SK-N-SH (cell line): ENCODE measurements around the gene MBD4. TPM values are rescaled to one million over a fixed set of nuclear protein-coding genes. Genes with fewer than 3 reads are reported as not detected.

Source experiments
- CTCF ChIA-PET: fragments of 300-600, 350-600 bp; formaldehyde crosslinking; extraction: SDS; loops from one replicate; lab custom pipeline; 2021; lab: Yijun Ruan, JAX
- POLR2A ChIA-PET: fragments of 350-600 bp; sonication (Branson Sonifier 250); formaldehyde crosslinking; extraction: SDS; loops from one replicate; lab custom pipeline; 2020; ENCODE audit warnings: antibody characterized with exemption, inconsistent platforms; lab: Yijun Ruan, JAX
- DNase-seq: peaks from one replicate; pipeline ENCODE4 v3.0.0; 2012
- H2AFZ ChIP-seq: fragments of 200-600 bp; sonication (generic); 2 replicates; pipeline ENCODE4 v1.8.1; 2016; ENCODE audit warnings: antibody characterized with exemption, mild to moderate bottlenecking, low read depth
- H3F3A ChIP-seq: fragments of 200-600 bp; sonication (generic); replicated peaks from 2 replicates; pipeline ENCODE3; 2016; ENCODE audit warnings: antibody characterized with exemption, mild to moderate bottlenecking; ENCODE audit not compliant: insufficient read depth
- H3K27ac ChIP-seq, 2 experiments: fragments of 200-500 bp in 1 of 2; fragments of 200-600 bp in 1 of 2; sonication (Bioruptor generic) in 1 of 2; sonication (generic), shearing (Covaris generic) in 1 of 2; 2 replicates each; pipeline versions ENCODE4 v1.5.1 to v1.6.1; 2014 to 2016; ENCODE audit warnings: low read depth in 2 of 2, inconsistent platforms in 1 of 2, low read length in 1 of 2, mild to moderate bottlenecking in 1 of 2, mixed read lengths in 1 of 2
- H3K27me3 ChIP-seq: fragments of 200-600 bp; sonication (generic), shearing (Covaris generic); 2 replicates; pipeline ENCODE4 v1.6.1; 2016; ENCODE audit warnings: mixed run types; ENCODE audit not compliant: insufficient read depth
- H3K36me3 ChIP-seq, 2 experiments: fragments of 200-500 bp in 1 of 2; fragments of 200-600 bp in 1 of 2; sonication (Bioruptor generic) in 1 of 2; sonication (generic) in 1 of 2; replicated peaks in 1 of 2; 2 replicates each; pipeline versions ENCODE3 to v1.5.1; 2014 to 2016; ENCODE audit warnings: low read length in 1 of 2, mild to moderate bottlenecking in 1 of 2; ENCODE audit not compliant: insufficient read depth in 2 of 2, control insufficient read depth in 1 of 2
- H3K4me1 ChIP-seq, 2 experiments: fragments of 200-500 bp in 1 of 2; fragments of 200-600 bp in 1 of 2; sonication (Bioruptor generic) in 1 of 2; sonication (generic), shearing (Covaris generic) in 1 of 2; 2 replicates each; pipeline versions ENCODE4 v1.5.1 to v1.6.1; 2014 to 2016; ENCODE audit warnings: low read depth in 1 of 2, low read length in 1 of 2, mixed run types in 1 of 2; ENCODE audit not compliant: insufficient read depth in 2 of 2, control insufficient read depth in 1 of 2
- H3K4me2 ChIP-seq: fragments of 200-600 bp; sonication (generic), shearing (Covaris generic); 2 replicates; pipeline ENCODE4 v1.6.1; 2017; ENCODE audit warnings: mixed run types
- H3K4me3 ChIP-seq, 2 experiments: fragments of 200-500 bp in 1 of 2; fragments of 200-600 bp in 1 of 2; sonication (Bioruptor generic) in 1 of 2; sonication (generic), shearing (Covaris generic) in 1 of 2; 2 replicates each; pipeline versions ENCODE4 v1.5.1 to v1.8.1; 2014 to 2016; ENCODE audit warnings: low read depth in 2 of 2, inconsistent platforms in 1 of 2, low read length in 1 of 2, mild to moderate bottlenecking in 1 of 2, mixed read lengths in 1 of 2, moderate library complexity in 1 of 2
- H3K79me2 ChIP-seq: fragments of 200-600 bp; sonication (generic); 2 replicates; pipeline ENCODE4 v1.8.1; 2017; ENCODE audit warnings: mild to moderate bottlenecking; ENCODE audit not compliant: insufficient read depth
- H3K9ac ChIP-seq: fragments of 200-600 bp; sonication (generic); 2 replicates; pipeline ENCODE4 v1.6.1; 2017; ENCODE audit warnings: mixed run types
- H3K9me2 ChIP-seq: fragments of 200-600 bp; sonication (generic); 2 replicates; pipeline ENCODE4 v1.6.1; 2017; ENCODE audit warnings: mixed run types
- H3K9me3 ChIP-seq: fragments of 200-600 bp; sonication (generic); 2 replicates; pipeline ENCODE4 v1.6.1; 2017; ENCODE audit warnings: mixed run types, mild to moderate bottlenecking, moderate library complexity
- H4K20me1 ChIP-seq: fragments of 200-600 bp; sonication (generic); 2 replicates; pipeline ENCODE4 v1.6.1; 2017; ENCODE audit warnings: mild to moderate bottlenecking, mixed run types; ENCODE audit not compliant: insufficient read depth
- IRF3 ChIP-seq: fragments of 150-350 bp; IDR thresholded peaks from 2 replicates; pipeline ENCODE4 v1.6.1; 2016; ENCODE audit warnings: mild to moderate bottlenecking, low read depth, low read length
- WGBS: methylation state at CpG from one replicate; pipeline ENCODE4 v1.1.6; 2017; ENCODE audit warnings: low lambda C conversion rate; 5-methylcytosine and 5-hydroxymethylcytosine counted together
- polyA plus RNA-seq, 3 experiments: library from polyadenylated mRNA; depleted of rRNA; stranded (reverse); fragments of >200 nt; gene quantifications; 2 replicates each; pipeline ENCODE4 v1.2.3, GENCODE V29; 2012
- small RNA-seq, 7 experiments: library from RNA; depleted of rRNA; stranded (forward); fragments of <200 nt; gene quantifications; one replicate each; pipeline ENCODE3, GENCODE V24; 2012

MBD4 gene
- polyA plus RNA-seq, 1 of the 3 experiments (the other 2 are of a cell fraction), result 11.1 TPM

GRCh38 chr3:129382366-129382765, 57.4 kb downstream of the MBD4 start:
- Histone ChIP-seq H3K4me2 (no peak overlapping the region), H4K20me1 (no peaks in the 10 kb centered on the region), H3K9ac (no peak overlapping the region), H2AFZ (no peak overlapping the region), H3K27ac (no peak overlapping the region), H3F3A (no peaks in the 10 kb centered on the region), H3K79me2 (no peaks in the 10 kb centered on the region; the same call in 1 of the 2 replicates), H3K27me3 (no peaks in the 10 kb centered on the region), H3K4me1 (peaks cover 0 to 15% of the 10 kb centered on the region in 2 experiments; a peak in 1 of 4 replicates), H3K9me2 (no peaks in the 10 kb centered on the region), H3K36me3 (peaks cover 5 to 6% of the 10 kb centered on the region in 2 experiments), H3K9me3 (no peaks in the 10 kb centered on the region), H3K4me3 (no peak overlapping the region)
- POLR2A ChIA-PET, result no interaction called here
- CTCF ChIA-PET, result interaction anchor here (1.4 to 2.6 kb wide), 3 partner anchors 41 to 63 kb away, joined by 5 to 9 read pairs (median 5); no protein-coding TSS in a partner anchor
- TF ChIP-seq IRF3, result no peak
- WGBS, result 83% methylated on average over 2 of the region's 2 CpGs
- DNase-seq, result no peak

Small RNA genes lying within 50 kb of the gene (small RNA-seq; reads per million reads assigned to genes)
- gene SNORA7B, result 0 to 0.29 (median 0) reads per million in 7 experiments

Other genes starting within 250 kb of the MBD4 start
- 111 and 114 TPM in 2 replicates for gene COPG1, start 190.3 kb downstream of the MBD4 start, polyA plus RNA-seq (2012; rRNA removed)
- 29.0 and 32.4 TPM in 2 replicates for gene HMCES, start 161.1 kb downstream of the MBD4 start, polyA plus RNA-seq (2012; rRNA removed)
- 0.26 and 0.38 TPM in 2 replicates for gene EFCAB12, start 11.3 kb downstream of the MBD4 start, polyA plus RNA-seq (2012; rRNA removed)
- gene IFT122, start 276 bp upstream of the MBD4 start, polyA plus RNA-seq (2012; rRNA removed), result 20.1 and 20.8 TPM in 2 replicates
- gene RHO, start 88.7 kb upstream of the MBD4 start, polyA plus RNA-seq (2012; rRNA removed), result not detected in 2 replicates
- gene H1-8, start 103.2 kb upstream of the MBD4 start, polyA plus RNA-seq (2012; rRNA removed), result not detected in 2 replicates
- 43.0 and 53.5 TPM in 2 replicates for gene PLXND1, start 166.7 kb upstream of the MBD4 start, polyA plus RNA-seq (2012; rRNA removed)